KMS-11 (cell line): ENCODE measurements around the gene FAM184B.

Source experiments
- H2AFZ ChIP-seq: fragments of 200-600 bp; sonication (generic); 2 replicates; pipeline ENCODE4 v1.6.1; 2016; ENCODE audit warnings: antibody characterized with exemption, mixed run types, low read depth
- H3K27ac ChIP-seq: fragments of 200-600 bp; sonication (generic); 2 replicates; pipeline ENCODE4 v1.6.1; 2016; ENCODE audit warnings: mild to moderate bottlenecking, mixed run types
- H3K27me3 ChIP-seq: fragments of 200-600 bp; sonication (generic); 2 replicates; pipeline ENCODE4 v1.6.1; 2017; ENCODE audit warnings: mild to moderate bottlenecking, low read depth, mixed run types, moderate library complexity; ENCODE audit not compliant: insufficient read depth
- H3K36me3 ChIP-seq: fragments of 200-600 bp; sonication (generic); 2 replicates; pipeline ENCODE4 v1.6.1; 2017; ENCODE audit warnings: mild to moderate bottlenecking, mixed run types; ENCODE audit not compliant: insufficient read depth
- H3K4me1 ChIP-seq: fragments of 200-600 bp; sonication (generic); 2 replicates; pipeline ENCODE4 v1.6.1; 2016; ENCODE audit warnings: mild to moderate bottlenecking, low read depth, mixed run types; ENCODE audit not compliant: poor library complexity, severe bottlenecking
- H3K4me2 ChIP-seq: fragments of 200-600 bp; sonication (generic); 2 replicates; pipeline ENCODE4 v1.7.0; 2016; ENCODE audit warnings: mild to moderate bottlenecking, mixed run types
- H3K4me3 ChIP-seq: fragments of 200-600 bp; sonication (generic); IDR thresholded peaks from 2 replicates; pipeline ENCODE4 v1.6.1; 2017; ENCODE audit warnings: low read depth, low read length, mixed read lengths; ENCODE audit not compliant: insufficient read depth
- H3K79me2 ChIP-seq: fragments of 200-600 bp; sonication (generic); 2 replicates; pipeline ENCODE4 v1.6.1; 2016; ENCODE audit warnings: low read depth, mixed run types; ENCODE audit not compliant: insufficient read depth
- H3K9ac ChIP-seq: fragments of 200-600 bp; sonication (generic); 2 replicates; pipeline ENCODE4 v1.6.1; 2016; ENCODE audit warnings: mild to moderate bottlenecking, mixed run types
- H4K20me1 ChIP-seq: fragments of 200-600 bp; sonication (generic); 2 replicates; pipeline ENCODE4 v1.6.1; 2016; ENCODE audit warnings: mild to moderate bottlenecking, mixed run types; ENCODE audit not compliant: insufficient read depth
- TF ChIP-seq, protein P1 (sequence below): fragments of 200-600 bp; sonication (generic); conservative IDR thresholded peaks from 2 replicates; pipeline ENCODE4 v1.6.1; 2017; ENCODE audit warnings: low read depth, mild to moderate bottlenecking, antibody characterized with exemption, low read length, moderate library complexity, mixed read lengths

Gene FAM184B

DNA sequence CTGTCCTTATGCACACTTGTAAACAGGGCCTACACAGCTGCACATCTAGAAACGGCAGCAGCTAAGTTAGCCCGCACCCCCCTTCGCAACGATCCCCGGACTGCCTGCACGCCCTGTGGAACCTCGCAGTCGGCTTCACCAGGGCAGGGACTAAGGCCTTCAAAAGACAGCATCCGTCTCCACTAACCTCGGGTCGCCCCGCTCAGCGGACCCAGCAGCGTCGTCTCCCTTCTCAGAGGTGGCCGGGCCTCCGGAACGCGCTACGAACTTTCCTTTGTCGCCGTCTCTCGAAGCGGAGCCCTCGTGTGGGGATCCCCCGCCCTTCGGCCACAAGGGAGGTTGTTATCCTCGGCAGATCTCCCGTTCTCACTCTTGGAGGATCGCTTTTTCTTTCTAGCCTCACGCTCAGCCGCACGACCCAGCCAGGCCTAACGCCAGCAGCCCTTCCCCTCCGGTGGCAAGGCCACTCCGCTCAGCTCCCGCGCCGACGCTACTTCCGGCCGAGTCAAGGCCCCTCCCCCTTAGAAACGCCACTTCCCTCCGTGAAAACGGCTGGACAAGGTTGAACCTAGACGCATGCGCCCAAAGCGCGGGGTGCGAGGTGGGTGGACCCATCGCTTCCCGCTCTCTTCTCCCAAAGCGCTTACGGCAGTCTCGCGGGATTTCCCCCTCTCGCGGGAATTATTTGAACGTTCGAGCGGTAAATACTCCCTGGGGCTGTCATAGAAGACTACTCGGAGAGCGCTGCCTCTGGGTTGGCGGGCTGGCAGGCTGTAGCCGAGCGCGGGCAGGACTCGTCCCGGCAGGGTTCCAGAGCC lies 29.0 kb upstream of the FAM184B start, which contains the start of the genes DCAF16 and NCAPG:
TSS of gene DCAF16 (minus strand) at position 498 of the 818 bp plus-strand sequence. CDS start 6,616 bp downstream, outside the sequence.
TSS of gene NCAPG (plus strand) at position 720 of the 818 bp plus-strand sequence. CDS start 99 bp downstream, outside the sequence.
- Histone ChIP-seq H3K4me1 (peaks cover 48% of the 10 kb centered on the region), H3K79me2 (peaks cover 93% of the 10 kb centered on the region)

DNA sequence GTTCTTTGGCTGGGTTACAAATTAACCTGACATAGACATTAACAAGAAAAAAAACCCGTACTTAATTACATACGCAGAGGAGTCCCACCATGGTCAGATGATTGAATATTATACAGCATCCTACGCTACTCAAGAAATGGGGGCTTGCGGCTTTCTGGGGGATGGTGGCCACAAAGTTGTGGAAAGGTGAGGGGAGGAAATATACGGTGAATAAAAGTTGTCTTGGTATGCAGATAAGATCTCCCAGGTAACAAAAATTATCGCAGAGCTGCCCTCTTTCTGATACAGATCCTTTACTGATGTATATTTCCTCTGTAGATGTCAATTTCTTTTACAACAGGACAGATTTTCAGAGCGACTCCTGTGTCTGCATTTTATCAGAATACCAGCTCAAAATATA lies 28.2 kb upstream of the FAM184B start:
- Histone ChIP-seq H3K9ac (peak overlapping the region; percentile 90; the same call in 1 of the 2 replicates), H3K4me3 (no peak overlapping the region), H2AFZ (no peak overlapping the region), H3K36me3 (0 out of 2 replicates have a peak, but pooled peaks cover 5% of the 10 kb centered on the region), H3K27me3 (no peaks in the 10 kb centered on the region), H3K4me2 (peak overlapping the region; percentile 80), H3K79me2 (peaks cover 92% of the 10 kb centered on the region), H4K20me1 (peaks cover 18% of the 10 kb centered on the region), H3K4me1 (peaks cover 48% of the 10 kb centered on the region), H3K27ac (peak overlapping the region; percentile 94)
- TF ChIP-seq, protein P1, sequence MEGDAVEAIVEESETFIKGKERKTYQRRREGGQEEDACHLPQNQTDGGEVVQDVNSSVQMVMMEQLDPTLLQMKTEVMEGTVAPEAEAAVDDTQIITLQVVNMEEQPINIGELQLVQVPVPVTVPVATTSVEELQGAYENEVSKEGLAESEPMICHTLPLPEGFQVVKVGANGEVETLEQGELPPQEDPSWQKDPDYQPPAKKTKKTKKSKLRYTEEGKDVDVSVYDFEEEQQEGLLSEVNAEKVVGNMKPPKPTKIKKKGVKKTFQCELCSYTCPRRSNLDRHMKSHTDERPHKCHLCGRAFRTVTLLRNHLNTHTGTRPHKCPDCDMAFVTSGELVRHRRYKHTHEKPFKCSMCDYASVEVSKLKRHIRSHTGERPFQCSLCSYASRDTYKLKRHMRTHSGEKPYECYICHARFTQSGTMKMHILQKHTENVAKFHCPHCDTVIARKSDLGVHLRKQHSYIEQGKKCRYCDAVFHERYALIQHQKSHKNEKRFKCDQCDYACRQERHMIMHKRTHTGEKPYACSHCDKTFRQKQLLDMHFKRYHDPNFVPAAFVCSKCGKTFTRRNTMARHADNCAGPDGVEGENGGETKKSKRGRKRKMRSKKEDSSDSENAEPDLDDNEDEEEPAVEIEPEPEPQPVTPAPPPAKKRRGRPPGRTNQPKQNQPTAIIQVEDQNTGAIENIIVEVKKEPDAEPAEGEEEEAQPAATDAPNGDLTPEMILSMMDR, result no peak

More for the DNA sequence above, 29.0 kb upstream of the FAM184B start, which contains the start of the genes DCAF16 and NCAPG:
- H2AFZ ChIP-seq, result peak within 1 kb of the TSS; percentile 47
- peak within 1 kb of the TSS; percentile 12 for H3K4me3 ChIP-seq
- TF ChIP-seq, protein P1, result no peak
- peak within 1 kb of the TSS; percentile 90 for H3K9ac ChIP-seq
- H3K36me3 ChIP-seq, result peaks cover 5% of the 10 kb centered on the region; the same call in 1 of the 2 replicates
- peak within 1 kb of the TSS; percentile 80 for H3K4me2 ChIP-seq
- H4K20me1 ChIP-seq, result peaks cover 18% of the 10 kb centered on the region
- no peaks in the 10 kb centered on the region for H3K27me3 ChIP-seq
- peak within 1 kb of the TSS; percentile 94 for H3K27ac ChIP-seq

DNA sequence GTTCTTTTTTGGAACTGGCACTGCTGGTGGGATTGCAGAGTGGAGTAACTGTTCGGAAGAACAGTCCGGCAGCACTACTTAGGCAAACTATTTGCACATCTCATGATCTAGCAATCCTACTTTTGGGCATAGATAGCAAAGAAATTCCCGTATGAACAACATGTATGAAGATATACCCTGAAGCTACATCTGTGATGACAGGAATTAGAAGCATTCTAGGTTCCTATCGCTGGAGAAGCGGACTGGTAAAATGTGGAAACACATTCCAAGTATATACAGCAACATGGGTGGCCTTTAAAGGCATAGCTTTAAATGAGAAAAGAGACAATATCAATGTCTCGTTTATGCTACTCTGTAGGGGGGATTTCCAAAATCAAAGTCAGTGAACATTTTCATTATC lies 26.0 kb upstream of the FAM184B start:
- Histone ChIP-seq H2AFZ (no peak overlapping the region), H3K4me2 (peak overlapping the region; percentile 80), H3K4me3 (no peak overlapping the region), H4K20me1 (peaks cover 18% of the 10 kb centered on the region), H3K27me3 (no peaks in the 10 kb centered on the region), H3K9ac (no peak overlapping the region), H3K4me1 (peaks cover 26% of the 10 kb centered on the region), H3K79me2 (peaks cover 74% of the 10 kb centered on the region), H3K27ac (no peak overlapping the region), H3K36me3 (0 out of 2 replicates have a peak, but pooled peaks cover 5% of the 10 kb centered on the region)
- TF ChIP-seq, protein P1, result no peak

DNA sequence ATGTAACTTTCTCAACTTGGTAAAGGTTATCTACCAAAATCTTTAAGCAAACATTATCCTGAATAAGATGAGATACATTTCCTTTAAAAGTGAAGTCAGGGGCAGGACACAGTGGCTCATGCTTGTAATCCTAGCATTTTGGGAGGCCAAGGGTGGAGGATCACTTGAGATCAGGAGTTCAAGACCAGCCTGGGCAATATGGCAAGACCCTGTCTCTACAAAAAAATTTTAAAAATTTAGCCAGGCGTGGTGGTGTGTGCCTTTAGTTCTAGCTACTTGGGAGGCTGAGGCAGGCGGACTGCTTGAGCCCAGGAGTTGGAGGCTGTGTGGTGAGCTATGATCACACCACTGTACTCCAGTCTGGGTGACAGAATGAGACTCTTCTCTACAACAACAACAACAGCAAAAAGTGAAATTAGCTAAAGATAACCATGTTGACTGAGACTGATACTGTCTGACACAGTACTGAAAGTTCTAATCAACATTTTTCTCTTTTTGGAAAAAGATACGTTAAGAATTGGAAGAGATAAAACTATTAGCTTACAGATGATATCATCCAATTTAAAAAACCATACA lies 24.2 kb upstream of the FAM184B start:
- H3K9ac ChIP-seq, result no peak overlapping the region
- H4K20me1 ChIP-seq, result peaks cover 18% of the 10 kb centered on the region
- H3K36me3 ChIP-seq, result 0 out of 2 replicates have a peak, but pooled peaks cover 5% of the 10 kb centered on the region
- TF ChIP-seq, protein P1, result no peak
- no peak overlapping the region for H3K4me2 ChIP-seq
- peaks cover 60% of the 10 kb centered on the region for H3K79me2 ChIP-seq
- no peak overlapping the region for H3K4me3 ChIP-seq
- H3K4me1 ChIP-seq, result peaks cover 26% of the 10 kb centered on the region
- no peak overlapping the region for H3K27ac ChIP-seq
- H2AFZ ChIP-seq, result no peak overlapping the region
- H3K27me3 ChIP-seq, result no peaks in the 10 kb centered on the region
